Measurements from ENCODE around the gene ARID1B.

GRCh38 chr6:156729248-156729647, 47.9 kb upstream of the ARID1B start:
- TF ChIP-seq POLR2A (IDR thresholded peaks at IDR 0.05) = no peak
- TF ChIP-seq, protein P1, sequence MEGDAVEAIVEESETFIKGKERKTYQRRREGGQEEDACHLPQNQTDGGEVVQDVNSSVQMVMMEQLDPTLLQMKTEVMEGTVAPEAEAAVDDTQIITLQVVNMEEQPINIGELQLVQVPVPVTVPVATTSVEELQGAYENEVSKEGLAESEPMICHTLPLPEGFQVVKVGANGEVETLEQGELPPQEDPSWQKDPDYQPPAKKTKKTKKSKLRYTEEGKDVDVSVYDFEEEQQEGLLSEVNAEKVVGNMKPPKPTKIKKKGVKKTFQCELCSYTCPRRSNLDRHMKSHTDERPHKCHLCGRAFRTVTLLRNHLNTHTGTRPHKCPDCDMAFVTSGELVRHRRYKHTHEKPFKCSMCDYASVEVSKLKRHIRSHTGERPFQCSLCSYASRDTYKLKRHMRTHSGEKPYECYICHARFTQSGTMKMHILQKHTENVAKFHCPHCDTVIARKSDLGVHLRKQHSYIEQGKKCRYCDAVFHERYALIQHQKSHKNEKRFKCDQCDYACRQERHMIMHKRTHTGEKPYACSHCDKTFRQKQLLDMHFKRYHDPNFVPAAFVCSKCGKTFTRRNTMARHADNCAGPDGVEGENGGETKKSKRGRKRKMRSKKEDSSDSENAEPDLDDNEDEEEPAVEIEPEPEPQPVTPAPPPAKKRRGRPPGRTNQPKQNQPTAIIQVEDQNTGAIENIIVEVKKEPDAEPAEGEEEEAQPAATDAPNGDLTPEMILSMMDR (IDR thresholded peaks at IDR 0.05) = no peak
